Activated CD8-positive, alpha-beta memory T cell treated with anti-CD3 and anti-CD28 coated beads for 36 hours (primary cell): Measurements from ENCODE around the gene TENM4. TPM values are rescaled to one million over a fixed set of nuclear protein-coding genes. Genes with fewer than 3 reads are reported as not detected.

Experiments used
- CTCF ChIA-PET: fragments of 350-600 bp; sonication (Branson Sonifier 250); formaldehyde crosslinking; loops from one replicate; lab custom pipeline; 2021; ENCODE audit warnings: antibody characterized with exemption; lab: Charles Lee
- POLR2A ChIA-PET: fragments of 350-600 bp; sonication (Branson Sonifier 250); formaldehyde crosslinking; loops from one replicate; lab custom pipeline; 2021; ENCODE audit warnings: antibody characterized with exemption; lab: Charles Lee
- total RNA-seq, 2 experiments: library from RNA; stranded (reverse); gene quantifications; one replicate each; pipeline ENCODE4 v1.2.3, GENCODE V29; 2021

Gene TENM4
- total RNA-seq, 2 experiments from 2014 or later = not detected

- ChIA-PET POLR2A (interaction anchor here (0.6 kb wide), 1 partner anchor 675 kb away, joined by 3 read pairs; no protein-coding TSS in a partner anchor), CTCF (no interaction called here)
These were observed 115.0 kb downstream of the TENM4 start for GRCh38 chr11:79325851-79326250.

DNA sequence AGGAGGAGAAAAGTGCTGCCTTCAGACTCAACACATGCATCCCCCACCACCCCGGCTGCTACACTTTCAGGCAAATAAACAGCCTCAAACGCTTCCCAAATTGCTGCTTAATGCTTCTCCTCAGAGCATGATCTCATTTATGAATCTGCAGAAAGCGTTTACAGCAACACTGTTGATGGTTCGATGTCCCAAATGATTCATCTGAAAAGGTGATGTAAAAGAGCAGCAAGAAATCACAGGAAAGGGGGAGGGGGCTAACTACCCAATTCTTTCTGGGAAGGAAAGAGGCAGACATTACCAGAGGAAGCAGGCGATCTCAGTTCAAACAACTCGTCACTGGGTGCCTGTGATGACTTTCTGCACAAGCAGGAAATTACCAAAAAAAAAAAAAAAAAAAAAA is 119.6 kb downstream of the TENM4 start:
- ChIA-PET CTCF (no interaction called here), POLR2A (no interaction called here)

GRCh38 chr11:79314906-79315689 is 125.7 kb downstream of the TENM4 start:
- ChIA-PET CTCF (no interaction called here), POLR2A (no interaction called here)

DNA sequence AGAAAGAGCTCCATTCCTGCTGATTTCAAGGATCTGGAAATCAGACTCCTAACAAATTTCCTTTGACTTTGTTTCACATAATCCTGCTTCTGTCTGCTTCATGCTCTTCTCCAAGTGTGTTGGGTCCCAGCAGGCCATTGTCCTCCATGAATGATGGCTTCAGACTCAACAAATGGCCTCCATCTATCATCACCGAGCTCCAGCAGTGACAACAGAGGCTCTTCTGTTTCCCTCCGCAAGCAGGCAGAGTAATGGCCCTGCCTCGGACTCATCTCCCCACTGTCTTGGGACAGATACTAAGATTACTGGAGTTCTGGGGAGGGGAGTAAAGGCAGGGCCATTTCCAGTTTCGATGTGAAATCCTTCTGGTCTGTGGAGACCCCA is 127.3 kb downstream of the TENM4 start:
- ChIA-PET POLR2A (no interaction called here), CTCF (no interaction called here)

DNA sequence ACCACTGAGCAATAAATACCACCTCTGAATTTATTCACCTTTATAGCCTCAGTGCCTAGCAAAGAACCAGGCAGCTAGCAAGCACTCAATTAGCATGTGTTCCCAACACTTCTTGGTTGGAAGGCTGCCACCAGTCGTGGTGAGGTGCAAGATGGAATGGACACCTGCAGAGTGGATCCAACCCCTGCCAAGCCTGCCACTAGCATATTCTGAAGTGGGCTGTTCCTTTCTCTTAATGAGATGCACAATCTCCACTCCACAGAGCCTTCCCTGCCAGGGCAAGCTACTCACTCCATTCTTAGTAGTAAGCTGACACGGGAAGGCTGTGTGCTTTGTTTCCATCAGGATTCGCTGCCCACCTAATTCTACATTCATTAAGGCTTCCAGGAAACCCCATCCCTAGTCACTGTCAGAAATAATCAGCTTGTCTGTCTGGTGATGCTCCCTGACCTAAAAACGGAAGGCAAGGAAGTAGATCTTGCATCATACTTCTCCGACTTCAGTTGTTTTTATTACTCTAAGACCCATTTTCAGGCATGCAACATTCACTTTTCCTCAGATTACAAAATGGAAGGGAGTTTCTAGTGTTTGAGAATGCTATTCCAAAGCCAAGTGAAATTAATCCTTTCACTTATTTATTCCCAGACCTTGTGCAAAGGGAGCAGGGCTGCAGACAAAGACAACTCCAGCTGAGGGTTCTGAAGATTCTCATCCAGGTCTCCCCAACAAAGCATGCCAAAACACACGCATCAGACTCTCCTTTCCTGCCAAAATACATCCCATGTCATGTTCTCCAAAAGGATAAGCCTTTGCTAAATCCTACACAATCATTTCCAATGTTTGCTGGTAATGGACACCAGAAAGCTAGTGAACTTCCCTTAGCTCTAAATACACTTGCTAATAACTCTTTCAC is 128.0 kb downstream of the TENM4 start:
- ChIA-PET POLR2A (no interaction called here), CTCF (no interaction called here)

DNA sequence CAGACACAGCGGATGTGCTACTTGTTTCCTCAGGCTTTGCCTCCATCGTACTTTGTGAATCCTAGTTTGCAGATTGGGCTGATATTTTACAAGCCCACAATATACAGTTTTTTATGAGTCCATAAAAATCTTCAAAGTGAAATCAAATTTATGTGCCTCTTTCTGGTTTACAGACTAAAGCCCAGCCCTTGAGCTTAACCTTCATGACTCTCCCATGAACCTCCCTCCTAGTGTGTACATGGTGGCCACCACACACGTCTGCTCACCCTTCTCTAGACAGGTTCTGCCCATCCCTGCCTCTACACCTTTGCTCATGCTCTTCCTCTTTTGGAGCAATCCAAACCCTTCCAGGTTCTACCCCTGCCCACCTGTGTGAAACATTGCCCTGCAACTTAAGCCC is 129.4 kb downstream of the TENM4 start:
- POLR2A ChIA-PET = no interaction called here

DNA sequence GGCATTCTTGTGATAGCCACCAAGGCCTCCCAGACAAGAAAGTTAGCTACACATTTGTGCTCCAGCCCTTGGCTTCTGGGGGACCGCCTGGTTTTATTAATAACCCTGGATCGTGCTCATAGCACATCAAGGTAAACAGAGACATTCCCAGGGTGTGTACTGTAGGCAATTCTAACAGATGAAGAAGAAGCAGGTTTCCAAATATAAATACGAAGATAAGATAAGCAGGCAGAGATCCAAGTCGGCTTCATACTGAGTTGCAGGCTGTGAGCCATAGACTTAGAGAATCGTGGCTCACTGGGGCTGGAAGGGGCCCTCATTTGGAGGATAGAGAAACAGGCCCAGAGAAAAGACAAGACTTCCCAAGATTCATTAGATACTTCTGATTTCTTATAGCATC is 131.4 kb downstream of the TENM4 start:
- CTCF ChIA-PET = no interaction called here
- POLR2A ChIA-PET = no interaction called here

More for the DNA sequence above, 129.4 kb downstream of the TENM4 start:
- CTCF ChIA-PET = no interaction called here

- CTCF ChIA-PET = no interaction called here
- POLR2A ChIA-PET = no interaction called here
These were observed 132.4 kb downstream of the TENM4 start for GRCh38 chr11:79308429-79308828.

DNA sequence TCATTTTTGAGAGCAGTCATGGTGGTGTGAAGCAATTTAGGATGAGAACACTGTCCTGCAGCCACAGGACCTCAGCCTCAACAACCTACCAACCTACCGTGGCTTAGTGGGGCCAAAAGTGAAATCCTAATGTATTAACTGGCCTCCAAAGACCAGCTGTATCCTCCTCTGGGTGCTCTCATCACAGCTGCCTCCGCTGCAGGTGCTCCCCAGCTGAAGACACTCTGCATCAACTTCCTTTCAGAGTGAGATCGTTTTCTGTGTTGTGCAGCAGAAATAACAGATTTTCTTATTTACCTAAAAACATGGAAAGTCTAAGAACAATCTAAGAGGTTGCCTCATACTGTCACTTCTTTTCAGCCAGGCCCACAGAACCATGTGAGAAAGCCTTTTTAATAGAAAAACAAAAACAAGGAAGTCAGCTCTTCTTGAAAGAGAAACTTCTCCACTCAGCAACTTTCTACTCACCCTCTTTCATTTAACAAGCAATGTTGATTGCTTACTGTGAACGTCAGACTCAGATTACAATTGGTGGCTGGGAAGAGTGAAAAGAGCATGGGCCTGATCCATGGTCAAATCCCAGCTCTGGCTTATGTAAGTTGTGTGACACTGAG is 136.1 kb downstream of the TENM4 start:
- CTCF ChIA-PET = no interaction called here
- POLR2A ChIA-PET = no interaction called here

DNA sequence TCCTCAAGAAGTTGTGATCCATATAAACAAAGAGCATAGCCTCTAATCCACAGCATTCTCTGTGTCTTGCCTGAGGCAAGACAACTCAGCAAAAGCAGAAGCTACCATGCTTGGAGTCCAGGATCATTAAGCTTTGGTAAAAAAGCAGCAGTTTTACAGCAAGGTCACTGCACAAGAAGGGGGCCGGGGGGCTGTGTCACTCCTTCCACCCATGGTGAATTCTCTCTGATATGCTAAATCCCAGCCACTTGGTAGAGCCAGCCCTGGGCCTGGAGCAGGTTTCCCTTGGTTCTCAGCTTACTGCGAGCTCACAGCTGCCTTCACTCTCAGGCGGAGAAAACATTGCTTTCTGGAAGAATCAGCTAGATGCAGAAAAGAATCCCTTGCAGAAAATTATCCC is 144.7 kb downstream of the TENM4 start:
- ChIA-PET POLR2A (no interaction called here), CTCF (no interaction called here)

DNA sequence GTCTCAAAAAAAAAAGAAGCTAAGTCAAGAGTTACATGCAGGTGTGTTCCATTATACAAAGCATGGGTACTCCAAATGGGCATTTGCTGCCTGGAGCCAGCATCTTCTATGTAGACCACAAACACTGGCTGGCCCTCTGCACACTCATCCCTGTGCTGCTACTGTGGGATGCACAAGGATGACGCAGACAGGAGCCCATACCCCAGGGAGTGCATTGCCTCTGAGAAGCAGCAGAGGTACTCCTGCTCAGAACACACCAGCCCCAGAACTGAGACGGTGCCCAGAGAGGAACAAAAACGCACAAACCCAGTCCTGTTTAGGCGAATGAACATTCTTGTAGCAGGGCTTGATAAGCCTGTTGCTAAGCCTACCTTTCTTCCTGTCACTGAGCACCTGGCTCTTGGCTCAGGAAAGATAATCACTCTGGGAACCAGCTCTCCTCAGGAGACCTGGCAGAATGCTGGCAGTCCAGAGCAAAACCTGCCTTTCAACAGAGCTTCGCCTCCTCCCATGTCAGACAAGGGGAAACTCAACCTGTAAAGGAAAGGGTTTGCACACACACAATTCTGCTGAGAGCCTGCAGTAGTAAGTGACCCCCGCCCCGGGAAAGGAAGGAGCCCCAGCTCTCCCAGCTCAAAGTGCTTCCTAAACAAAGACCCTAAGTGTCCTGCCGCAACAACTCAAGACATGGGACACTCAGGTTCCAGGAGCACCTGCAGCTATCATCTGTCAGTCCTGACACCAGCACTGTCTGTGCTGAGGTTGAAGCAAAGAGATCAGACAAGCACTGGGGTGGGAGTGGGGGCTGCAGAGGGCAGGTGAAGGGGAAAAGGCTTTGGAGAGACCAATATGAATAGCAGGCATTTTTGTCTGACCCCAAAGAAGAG is 145.7 kb downstream of the TENM4 start:
- ChIA-PET CTCF (no interaction called here), POLR2A (no interaction called here)

DNA sequence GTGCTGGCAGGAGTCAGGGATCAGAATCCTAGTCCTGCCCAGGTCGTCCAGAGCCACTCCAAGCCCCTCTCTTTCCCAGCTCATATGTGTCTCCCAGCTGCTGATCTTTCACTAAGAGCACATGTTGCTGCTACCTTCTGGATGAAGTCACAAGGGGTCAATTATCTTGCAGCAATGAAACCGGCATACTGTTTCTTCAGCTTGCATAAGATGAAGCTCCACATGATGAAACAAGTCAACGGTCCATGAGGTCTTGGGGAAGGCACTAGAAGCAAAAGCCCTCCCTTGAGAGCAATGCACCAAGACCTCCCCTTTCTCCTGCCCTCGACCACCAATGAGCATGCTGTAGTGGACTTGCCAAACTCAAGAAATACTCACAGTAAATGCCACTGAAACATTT is 148.9 kb downstream of the TENM4 start:
- POLR2A ChIA-PET = no interaction called here
- CTCF ChIA-PET = no interaction called here

DNA sequence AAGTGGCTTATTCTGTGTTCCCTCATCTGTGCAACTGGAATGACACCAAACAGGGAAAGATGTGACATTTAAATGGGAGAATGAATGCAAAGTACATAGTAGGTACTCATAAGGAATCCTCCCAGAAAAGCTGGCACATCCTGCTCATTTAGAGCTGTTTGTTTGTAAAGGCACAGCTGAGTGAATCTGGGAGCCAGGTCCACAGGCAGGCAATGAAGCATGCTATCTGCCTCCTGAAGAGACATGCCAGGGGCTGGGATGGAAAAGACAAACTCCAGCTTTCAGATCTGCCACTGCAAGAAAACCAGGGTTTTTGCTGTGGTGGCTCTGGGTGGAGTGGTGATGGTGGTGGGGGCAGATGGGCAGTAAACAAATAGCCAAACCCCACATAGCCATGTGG is 150.1 kb downstream of the TENM4 start:
- ChIA-PET CTCF (no interaction called here), POLR2A (no interaction called here)

- ChIA-PET POLR2A (no interaction called here), CTCF (no interaction called here)
These were observed 152.9 kb downstream of the TENM4 start for GRCh38 chr11:79287952-79288351.

GRCh38 chr11:79285756-79286155 is 155.1 kb downstream of the TENM4 start:
- CTCF ChIA-PET = no interaction called here
- POLR2A ChIA-PET = no interaction called here

DNA sequence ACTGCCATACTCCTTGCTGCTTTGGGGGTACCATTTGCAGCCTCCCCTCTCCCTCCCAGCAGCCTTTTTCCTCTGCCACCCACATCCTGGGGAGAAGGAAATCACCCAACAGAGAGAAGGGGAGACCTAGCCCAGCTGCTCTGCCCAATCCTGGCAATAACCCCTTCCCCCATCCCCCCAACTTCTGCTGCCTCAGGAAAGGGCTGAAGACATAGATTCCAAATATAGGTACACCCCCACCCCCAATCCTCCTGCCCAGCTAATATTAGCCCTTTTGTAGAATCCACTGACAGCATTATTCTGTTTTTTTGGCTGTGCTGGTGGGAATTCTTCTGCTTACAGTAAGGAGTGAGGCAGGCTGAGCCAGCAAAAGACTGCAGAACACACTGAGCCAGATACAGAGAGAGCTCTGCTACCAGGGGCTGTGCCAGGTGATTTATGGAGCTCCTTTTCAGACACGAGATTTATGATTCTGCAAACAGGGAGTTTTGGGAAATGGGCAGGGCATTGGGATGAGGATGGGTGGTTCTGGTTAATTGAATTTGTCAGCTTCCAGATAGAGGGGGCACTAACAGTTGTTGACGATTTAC is 164.0 kb downstream of the TENM4 start:
- ChIA-PET POLR2A (no interaction called here), CTCF (no interaction called here)

GRCh38 chr11:79274636-79275331 is 166.0 kb downstream of the TENM4 start:
- CTCF ChIA-PET = no interaction called here
- POLR2A ChIA-PET = no interaction called here

- POLR2A ChIA-PET = no interaction called here
These were observed 167.0 kb downstream of the TENM4 start for GRCh38 chr11:79273781-79274180.

More at GRCh38 chr11:79273781-79274180, 167.0 kb downstream of the TENM4 start:
- CTCF ChIA-PET = no interaction called here
